Prostate gland (tissue), 2 donors: Measurements from ENCODE around the gene DAB1.

ENCODE experiments used
- CTCF ChIP-seq, 4 experiments: fragments of 200-600 bp in 2 of 4; fragments of 450-650 bp in 2 of 4; sonication (generic) in 2 of 4; IDR thresholded peaks; 1 replicate in 3 of 4; 2 replicates in 1 of 4; pipeline ENCODE4 v1.5.1; 2016 to 2019; ENCODE audit warnings: antibody characterized with exemption in 4 of 4, mild to moderate bottlenecking in 2 of 4, moderate library complexity in 2 of 4
- POLR2AphosphoS5 ChIP-seq: sonication (generic); formaldehyde crosslinking; IDR thresholded peaks from one replicate; pipeline ENCODE4 v1.6.1; 2017; ENCODE audit warnings: antibody characterized with exemption

- TF ChIP-seq CTCF (IDR thresholded peaks at IDR 0.05) = no peak
- TF ChIP-seq POLR2AphosphoS5 = peak; percentile 11
Measured at GRCh38 chr1:57186455-57186854, 237.4 kb downstream of the DAB1 start.
